ENCODE measurements around the gene SMG9.

SMG9 gene

GRCh38 chr19:43723588-43723987 lies 31.2 kb downstream of the SMG9 start:
- no peak for DNase-seq (ENCODE audit: low read depth)

DNA sequence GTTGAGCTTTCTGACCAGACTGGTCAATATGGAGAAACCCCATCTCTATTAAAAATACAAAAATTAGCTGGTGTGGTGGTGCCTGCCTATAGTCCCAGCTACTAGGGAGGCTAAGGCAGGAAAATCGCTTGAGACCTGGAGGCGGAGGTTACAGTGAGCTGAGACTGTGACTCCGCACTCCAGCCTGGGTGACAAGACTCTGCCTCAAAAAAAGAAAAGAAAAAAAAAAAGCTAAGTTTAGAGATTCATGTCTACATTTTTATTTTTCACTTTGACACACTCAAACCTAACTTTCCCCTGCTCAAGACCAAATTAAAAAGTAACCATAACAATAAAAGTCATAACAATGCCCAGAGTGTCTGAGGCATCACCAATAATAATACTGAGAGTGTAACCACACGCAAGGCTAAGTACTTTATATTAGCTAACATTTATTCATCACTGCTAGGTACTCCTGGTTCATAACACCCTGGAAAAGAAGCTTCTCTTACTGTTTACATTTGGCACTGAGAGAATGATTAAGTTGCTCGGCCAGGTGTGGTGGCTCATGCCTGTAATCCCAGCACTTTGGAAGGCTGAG lies 33.2 kb downstream of the SMG9 start:
- no peak for DNase-seq (ENCODE audit: low read depth)

GRCh38 chr19:43720936-43721335 lies 33.8 kb downstream of the SMG9 start:
- no peak for DNase-seq (ENCODE audit: low read depth)

- no peak for DNase-seq (ENCODE audit: low read depth)
Measured at GRCh38 chr19:43719918-43720317, 34.8 kb downstream of the SMG9 start.

DNA sequence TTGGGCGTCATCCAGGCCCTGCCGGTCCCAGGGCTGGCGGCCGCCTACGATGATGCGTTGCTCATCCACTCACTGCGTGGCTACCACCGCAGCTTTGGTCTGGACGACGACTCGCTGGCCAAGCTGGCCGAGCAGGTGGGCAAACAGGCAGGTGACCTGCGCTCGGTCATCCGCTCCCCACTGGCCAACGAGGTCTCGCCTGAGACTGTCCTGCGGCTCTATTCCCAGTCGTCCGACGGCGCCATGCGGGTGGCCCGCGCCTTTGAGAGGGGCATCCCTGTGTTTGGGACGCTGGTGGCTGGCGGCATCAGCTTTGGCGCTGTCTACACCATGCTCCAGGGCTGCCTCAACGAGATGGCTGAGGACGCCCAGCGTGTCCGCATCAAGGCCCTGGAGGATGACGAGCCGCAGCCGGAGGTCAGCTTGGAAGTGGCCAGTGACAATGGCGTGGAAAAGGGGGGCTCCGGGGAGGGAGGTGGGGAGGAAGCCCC lies 35.3 kb downstream of the SMG9 start:
- DNase-seq (ENCODE audit: low read depth): no peak

GRCh38 chr19:43718627-43719377 lies 36.0 kb downstream of the SMG9 start:
- DNase-seq (ENCODE audit: low read depth): no peak

GRCh38 chr19:43715776-43716175 lies 39.0 kb downstream of the SMG9 start, which contains the start of gene IRGC:
TSS of gene IRGC (plus strand) at chr19:43716076. CDS start at chr19:43718559, 2,483 bp downstream.
- no peak for DNase-seq (ENCODE audit: low read depth)

DNA sequence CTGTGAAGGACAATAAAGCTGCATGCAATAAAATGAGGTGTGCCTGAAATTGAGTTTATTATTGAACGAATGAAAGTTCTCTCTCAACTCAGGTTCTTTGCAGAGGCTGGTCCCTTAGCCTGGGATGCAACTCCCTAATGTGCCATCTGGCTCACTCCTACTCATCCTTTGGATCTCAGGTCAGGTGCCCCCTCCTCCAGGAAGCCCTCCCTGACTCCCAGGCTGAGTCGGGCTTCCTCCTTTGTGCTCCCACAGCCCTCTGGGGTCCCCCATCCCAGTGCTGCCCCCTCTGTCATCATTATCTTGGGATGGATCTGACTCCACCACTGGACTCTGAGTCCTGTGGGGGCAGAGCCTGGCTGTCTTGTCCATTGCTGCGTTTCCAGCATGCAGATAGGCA lies 41.6 kb downstream of the SMG9 start:
- no peak for DNase-seq (ENCODE audit: low read depth)

GRCh38 chr19:43711751-43712355 lies 42.9 kb downstream of the SMG9 start:
- DNase-seq (ENCODE audit: low read depth): no peak

GRCh38 chr19:43708716-43709115 lies 46.0 kb downstream of the SMG9 start:
- DNase-seq (ENCODE audit: low read depth): no peak

DNA sequence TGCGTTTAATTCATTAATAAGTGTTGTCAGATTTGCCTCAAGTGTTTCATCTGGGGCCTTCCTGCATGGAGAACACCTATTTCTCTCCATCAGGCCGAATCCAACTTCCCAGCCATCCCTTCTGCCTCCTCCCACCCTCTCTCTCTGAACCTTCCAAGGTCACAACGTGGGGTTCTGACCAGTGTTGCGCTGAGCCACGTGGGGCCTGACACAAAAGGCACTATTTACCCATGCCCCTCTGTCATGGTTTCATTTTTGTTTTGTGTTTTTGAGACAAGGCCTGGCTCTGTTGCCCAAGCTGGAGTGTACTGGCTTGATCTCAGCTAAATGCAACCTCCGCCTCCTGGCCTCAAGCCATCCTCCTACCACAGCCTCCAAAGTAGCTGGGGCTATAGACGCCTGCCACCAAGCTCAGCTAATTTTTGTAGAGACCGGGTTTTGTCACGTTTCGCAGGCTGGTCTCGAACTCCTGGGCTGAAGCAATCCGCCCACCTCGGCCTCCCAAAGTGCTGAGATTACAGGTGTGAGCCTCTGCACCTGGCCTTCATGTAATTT lies 47.5 kb downstream of the SMG9 start:
- DNase-seq (ENCODE audit: low read depth): no peak

- no peak for DNase-seq (ENCODE audit: low read depth)
Measured at GRCh38 chr19:43705729-43706128, 49.0 kb downstream of the SMG9 start.

DNA sequence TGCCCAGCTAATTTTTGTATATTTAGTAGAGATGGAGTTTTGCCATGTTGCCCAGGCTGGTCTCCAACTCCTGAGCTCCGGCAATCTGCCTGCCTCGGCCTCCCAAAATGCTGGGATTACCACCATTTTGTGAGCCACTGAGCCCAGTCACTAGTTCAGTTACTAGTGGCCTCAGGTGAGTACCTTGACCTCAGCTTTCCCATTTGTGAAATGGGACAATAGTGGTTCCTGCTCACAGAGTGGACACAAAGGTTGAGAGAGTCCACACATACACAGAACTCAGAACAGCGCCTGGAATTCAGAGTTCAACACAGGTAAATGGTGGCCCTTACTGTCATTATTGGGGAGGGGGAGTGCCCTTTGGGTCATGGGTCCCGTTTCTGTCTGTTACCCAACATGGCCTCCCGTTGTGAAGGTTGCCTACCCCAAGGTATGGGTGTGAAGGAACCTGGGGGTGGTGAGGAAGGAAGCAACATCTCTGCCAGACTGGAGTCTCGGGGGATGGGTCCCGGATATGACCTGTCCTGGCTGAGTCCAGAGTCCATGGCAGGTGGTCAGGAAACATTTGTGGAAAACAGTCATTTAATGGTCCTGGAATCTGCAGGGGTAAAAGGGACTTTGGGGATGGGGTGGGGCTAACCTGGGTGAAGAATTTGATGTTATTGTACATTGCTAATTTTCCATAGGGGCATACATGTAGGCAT lies 50.6 kb downstream of the SMG9 start:
- no peak for DNase-seq (ENCODE audit: low read depth)

DNA sequence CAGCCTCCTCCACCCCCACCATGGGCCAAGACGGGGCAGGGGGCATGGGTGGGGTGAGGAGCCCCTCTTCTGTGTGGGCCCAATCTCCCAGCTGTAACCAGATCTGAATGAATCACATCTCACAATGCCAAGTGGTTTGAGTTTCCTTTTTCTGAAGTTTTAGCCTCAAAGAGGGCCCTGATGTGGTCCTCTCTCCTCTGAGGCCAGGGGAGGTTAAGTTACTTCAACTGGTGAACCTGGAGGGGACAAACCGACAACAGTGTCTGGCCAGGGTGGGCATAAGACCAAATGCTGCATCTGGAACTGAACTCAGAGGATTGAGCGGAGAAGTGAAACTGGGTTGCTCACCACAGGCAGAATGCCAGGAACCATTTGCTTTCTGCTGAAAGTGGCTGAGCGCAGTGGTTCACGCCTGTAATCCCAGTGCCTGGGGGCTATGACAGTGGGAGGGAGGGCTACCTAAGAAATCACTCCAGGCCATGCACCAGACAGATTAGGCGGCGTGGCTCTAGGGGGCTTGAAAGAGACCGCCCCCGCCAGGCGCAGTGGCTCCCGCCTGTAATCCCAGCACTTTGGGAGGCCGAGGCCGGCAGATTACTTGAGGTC lies 54.3 kb downstream of the SMG9 start:
- no peak for DNase-seq (ENCODE audit: low read depth)

GRCh38 chr19:43699506-43700394 lies 55.0 kb downstream of the SMG9 start:
- DNase-seq (ENCODE audit: low read depth): no peak

DNA sequence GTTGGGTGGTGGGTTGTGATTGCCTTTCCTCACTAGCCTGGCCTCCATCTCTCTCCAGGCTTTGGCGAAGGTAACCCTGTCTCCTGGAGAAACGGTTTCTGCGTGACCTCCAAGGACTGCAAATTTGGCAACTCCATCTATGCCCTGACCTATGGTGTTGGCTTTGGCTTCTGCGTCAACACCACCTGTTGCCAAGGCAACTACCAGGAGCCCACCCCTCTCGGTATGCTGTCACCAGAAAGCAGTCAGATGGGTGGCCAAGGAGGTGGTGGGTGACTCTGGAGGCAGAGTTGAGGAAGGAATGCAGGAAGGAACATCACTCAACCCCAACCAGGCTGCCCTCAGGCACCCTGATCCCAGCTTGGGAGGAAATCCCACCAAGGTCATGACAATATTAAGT lies 57.5 kb downstream of the SMG9 start:
- DNase-seq (ENCODE audit: low read depth): no peak

- DNase-seq (ENCODE audit: low read depth): no peak
Measured at GRCh38 chr19:43695985-43696704, 58.6 kb downstream of the SMG9 start.

- no peak for DNase-seq (ENCODE audit: low read depth)
Measured at GRCh38 chr19:43694553-43694952, 60.2 kb downstream of the SMG9 start.

DNA sequence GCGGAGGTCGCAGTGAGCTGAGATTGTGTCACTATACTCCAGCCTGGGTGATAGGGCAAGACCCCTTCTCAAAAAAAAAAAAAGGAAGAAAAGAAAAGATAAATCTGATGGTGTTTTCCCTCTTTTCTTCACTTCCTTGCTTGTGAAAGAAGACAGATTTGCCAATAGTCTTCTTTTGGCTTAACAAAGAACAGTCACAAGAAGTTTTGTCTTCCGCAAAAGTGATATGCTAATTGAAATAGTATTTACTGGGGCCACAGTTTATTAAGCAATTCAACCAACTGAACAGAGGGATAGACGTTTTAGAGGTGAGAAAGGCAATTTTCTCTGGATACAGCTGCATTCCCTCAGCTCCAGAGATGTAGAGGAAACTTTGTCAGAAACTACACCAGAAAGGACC lies 61.9 kb downstream of the SMG9 start:
- DNase-seq (ENCODE audit: low read depth): no peak

DNA sequence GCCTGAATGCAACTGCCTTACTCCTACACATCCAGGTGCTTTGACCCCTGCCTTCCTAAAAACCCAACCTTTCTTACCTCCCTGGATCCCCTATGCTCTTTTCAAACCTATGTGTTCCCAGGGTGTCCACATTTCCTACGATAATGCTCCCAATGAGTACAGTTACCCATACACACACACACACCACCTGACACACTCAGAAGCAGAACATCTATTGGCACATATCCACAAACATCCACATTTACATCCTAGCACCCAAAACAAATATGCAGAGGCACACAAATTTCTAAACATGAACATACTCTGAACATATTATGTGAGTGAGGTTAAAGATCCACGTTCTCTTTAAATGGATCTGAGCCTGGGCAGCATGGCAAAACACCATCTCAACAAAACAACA lies 62.4 kb downstream of the SMG9 start:
- no peak for DNase-seq (ENCODE audit: low read depth)

Data from activated T-helper 1 cell treated with Interleukin-2 at 50 U/mL for 16 hours (primary cell).